OCI-LY1 (cell line): ENCODE data around the gene CLDN20.
A peak's percentile ranks its signal among the peaks of the same experiment; 100 is the strongest.

Source experiments
- H2AFZ ChIP-seq: fragments of 200-600 bp; sonication (generic), shearing (Covaris generic); 2 replicates; pipeline ENCODE4 v1.6.0; 2014; ENCODE audit warnings: antibody characterized with exemption, mild to moderate bottlenecking, low read length
- H3F3A ChIP-seq: fragments of 200-600 bp; sonication (generic), shearing (Covaris generic); 2 replicates; pipeline ENCODE4 v1.6.0; 2014; ENCODE audit warnings: mild to moderate bottlenecking, antibody characterized with exemption, low read length, moderate library complexity; ENCODE audit not compliant: insufficient read depth
- H3K27ac ChIP-seq: fragments of 200-600 bp; sonication (generic); 2 replicates; pipeline ENCODE4 v1.5.1; 2014; ENCODE audit warnings: low read length, mixed run types, mild to moderate bottlenecking, low read depth; ENCODE audit not compliant: poor library complexity, severe bottlenecking
- H3K27me3 ChIP-seq: fragments of 200-600 bp; sonication (generic); 2 replicates; pipeline ENCODE4 v1.6.0; 2014; ENCODE audit warnings: antibody characterized with exemption, mild to moderate bottlenecking, low read length, moderate library complexity; ENCODE audit not compliant: insufficient read depth
- H3K36me3 ChIP-seq: fragments of 200-600 bp; sonication (generic); 2 replicates; pipeline ENCODE4 v1.6.1; 2014; ENCODE audit warnings: mild to moderate bottlenecking, antibody characterized with exemption, low read length, moderate library complexity, mixed read lengths; ENCODE audit not compliant: insufficient read depth
- H3K4me1 ChIP-seq: fragments of 200-600 bp; sonication (generic); 2 replicates; pipeline ENCODE4 v1.5.1; 2014; ENCODE audit warnings: mild to moderate bottlenecking, low read length, moderate library complexity; ENCODE audit not compliant: insufficient read depth, severe bottlenecking
- H3K4me2 ChIP-seq: fragments of 200-600 bp; sonication (generic), shearing (Covaris generic); 2 replicates; pipeline ENCODE4 v1.6.1; 2014; ENCODE audit warnings: low read length
- H3K4me3 ChIP-seq: fragments of 200-600 bp; sonication (generic); 2 replicates; pipeline ENCODE4 v1.5.1; 2014; ENCODE audit warnings: low read length, low read depth, mild to moderate bottlenecking, mixed read lengths; ENCODE audit not compliant: poor library complexity, severe bottlenecking
- H3K79me2 ChIP-seq: fragments of 200-600 bp; shearing (Covaris generic); 2 replicates; pipeline ENCODE4 v1.6.1; 2016; ENCODE audit warnings: mixed run types, low read length, mixed read lengths; ENCODE audit not compliant: insufficient read depth
- H3K9ac ChIP-seq: fragments of 200-600 bp; sonication (generic), shearing (Covaris generic); 2 replicates; pipeline ENCODE4 v1.6.1; 2014; ENCODE audit warnings: mild to moderate bottlenecking, low read length, mixed read lengths
- H3K9me2 ChIP-seq: fragments of 200-600 bp; sonication (generic), shearing (Covaris generic); 2 replicates; pipeline ENCODE4 v1.6.1; 2014; ENCODE audit warnings: low read depth, mild to moderate bottlenecking, low read length, mixed read lengths
- H3K9me3 ChIP-seq: fragments of 200-600 bp; shearing (Covaris generic); 2 replicates; pipeline ENCODE4 v1.6.1; 2014; ENCODE audit warnings: low read length, mixed read lengths
- H4K20me1 ChIP-seq: fragments of 200-600 bp; sonication (generic), shearing (Covaris generic); 2 replicates; pipeline ENCODE4 v1.6.0; 2016; ENCODE audit warnings: mild to moderate bottlenecking, low read length; ENCODE audit not compliant: insufficient read depth
- CTCF ChIP-seq: fragments of 200-600 bp; sonication (generic), shearing (Covaris generic); IDR thresholded peaks from 2 replicates; pipeline ENCODE4 v1.5.1; 2017; ENCODE audit warnings: mild to moderate bottlenecking, antibody characterized with exemption, low read length, moderate library complexity, mixed read lengths
- EZH2 ChIP-seq: fragments of 200-600 bp; sonication (generic), shearing (Covaris generic); IDR thresholded peaks from 2 replicates; pipeline ENCODE4 v1.8.0; 2017; ENCODE audit warnings: borderline replicate concordance, mixed run types, mild to moderate bottlenecking, antibody characterized with exemption, low read length, moderate library complexity, mixed read lengths

The CLDN20 gene

GRCh38 chr6:155246825-155247224 lies 17.0 kb upstream of the CLDN20 start:
- H3K9me2 ChIP-seq: no peaks in the 10 kb centered on the region
- H3K4me3 ChIP-seq: no peak overlapping the region
- no peaks in the 10 kb centered on the region for H3F3A ChIP-seq
- no peak overlapping the region for H3K27ac ChIP-seq
- no peaks in the 10 kb centered on the region for H3K9me3 ChIP-seq
- H4K20me1 ChIP-seq: no peaks in the 10 kb centered on the region
- peaks cover 12% of the 10 kb centered on the region; the same call in 1 of the 2 replicates for H3K36me3 ChIP-seq
- H3K4me2 ChIP-seq: no peak overlapping the region
- TF ChIP-seq CTCF (no peak), EZH2 (no peak)
- H3K27me3 ChIP-seq: no peaks in the 10 kb centered on the region
- no peaks in the 10 kb centered on the region for H3K4me1 ChIP-seq
- no peaks in the 10 kb centered on the region for H3K79me2 ChIP-seq
- H3K9ac ChIP-seq: no peak overlapping the region
- no peak overlapping the region for H2AFZ ChIP-seq

DNA sequence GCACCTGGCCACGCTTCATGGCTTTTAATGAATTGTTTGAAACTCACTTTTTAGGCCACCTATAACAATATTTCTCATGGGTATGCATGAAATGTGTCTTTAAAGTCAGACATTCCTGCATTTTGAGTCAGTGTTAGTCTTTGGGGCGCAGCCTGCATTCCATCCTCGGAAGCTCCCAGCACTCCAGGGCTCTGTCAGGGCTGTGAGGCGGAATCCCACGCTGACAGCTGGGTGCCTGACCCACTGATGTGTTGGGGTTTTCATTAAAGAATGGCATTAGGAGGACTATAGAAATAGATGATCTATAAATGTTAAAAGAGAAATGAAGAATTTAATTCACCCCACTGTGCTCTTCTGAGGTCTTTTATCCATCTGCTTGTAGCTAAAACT lies 16.2 kb upstream of the CLDN20 start:
- H3K4me1 ChIP-seq: no peaks in the 10 kb centered on the region
- no peaks in the 10 kb centered on the region for H3F3A ChIP-seq
- H2AFZ ChIP-seq: no peak overlapping the region
- H3K9ac ChIP-seq: no peak overlapping the region
- no peaks in the 10 kb centered on the region for H3K79me2 ChIP-seq
- TF ChIP-seq CTCF (no peak), EZH2 (no peak)
- peaks cover 20% of the 10 kb centered on the region; the same call in 1 of the 2 replicates for H3K36me3 ChIP-seq
- H3K4me2 ChIP-seq: no peak overlapping the region
- no peaks in the 10 kb centered on the region for H3K9me2 ChIP-seq
- H3K9me3 ChIP-seq: no peaks in the 10 kb centered on the region
- no peak overlapping the region for H3K4me3 ChIP-seq
- no peak overlapping the region for H3K27ac ChIP-seq
- no peaks in the 10 kb centered on the region for H3K27me3 ChIP-seq
- H4K20me1 ChIP-seq: no peaks in the 10 kb centered on the region

DNA sequence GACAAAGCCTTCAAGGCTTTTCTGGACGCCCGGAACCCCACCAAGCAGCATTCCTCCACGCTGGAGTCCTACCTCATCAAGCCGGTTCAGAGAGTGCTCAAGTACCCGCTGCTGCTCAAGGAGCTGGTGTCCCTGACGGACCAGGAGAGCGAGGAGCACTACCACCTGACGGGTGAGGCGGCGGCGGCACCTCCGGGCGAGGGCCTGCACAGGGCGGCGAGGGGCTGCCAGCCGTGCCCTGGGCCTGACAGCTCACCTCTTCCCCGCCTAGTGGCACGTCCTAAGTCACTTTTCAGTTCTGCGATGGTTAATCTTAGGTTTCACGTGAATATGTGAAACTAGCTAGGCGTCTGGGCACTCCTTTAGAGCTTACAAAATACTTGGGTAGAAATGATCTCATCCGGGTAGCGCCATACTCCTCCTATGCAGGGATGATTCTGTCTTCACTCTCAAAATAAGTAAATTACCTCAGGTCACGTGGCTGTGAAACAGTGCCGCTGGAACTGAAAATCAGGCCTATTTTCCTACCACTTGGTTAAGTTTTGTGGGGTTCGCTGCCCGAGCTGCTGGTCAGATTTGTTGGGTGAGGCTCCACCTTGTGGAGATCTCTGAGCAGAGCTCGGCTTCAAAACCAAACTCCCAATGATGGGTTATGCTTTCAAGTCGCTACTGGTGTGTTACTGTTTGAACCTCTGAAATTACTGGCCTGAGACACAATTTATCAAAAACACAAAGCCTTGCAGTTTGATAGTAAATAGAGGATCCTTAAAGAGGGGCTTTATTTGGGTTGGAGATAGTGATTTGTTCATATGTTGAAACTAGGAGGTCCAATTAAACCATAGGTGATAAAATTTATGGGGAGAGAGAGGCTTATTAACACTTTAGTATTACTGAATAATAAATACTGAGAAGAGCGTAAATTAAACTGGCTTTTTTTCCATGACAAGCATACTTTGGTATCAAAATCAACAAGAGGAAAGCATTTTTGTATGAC lies 15.5 kb upstream of the CLDN20 start:
- no peaks in the 10 kb centered on the region for H3K27me3 ChIP-seq
- H3K9me3 ChIP-seq: no peaks in the 10 kb centered on the region
- no peaks in the 10 kb centered on the region for H3K9me2 ChIP-seq
- H3K4me1 ChIP-seq: no peaks in the 10 kb centered on the region
- H2AFZ ChIP-seq: no peak overlapping the region
- H3K36me3 ChIP-seq: peaks cover 27% of the 10 kb centered on the region; the same call in 1 of the 2 replicates
- no peaks in the 10 kb centered on the region for H3K79me2 ChIP-seq
- H3K4me2 ChIP-seq: no peak overlapping the region
- TF ChIP-seq CTCF (peak; percentile 84), EZH2 (no peak)
- H3K4me3 ChIP-seq: no peak overlapping the region
- H3F3A ChIP-seq: no peaks in the 10 kb centered on the region
- H4K20me1 ChIP-seq: no peaks in the 10 kb centered on the region
- no peak overlapping the region for H3K27ac ChIP-seq
- no peak overlapping the region for H3K9ac ChIP-seq
